Measurements from ENCODE around the gene NCSTN. TPM values are rescaled to one million over a fixed set of nuclear protein-coding genes. Genes with fewer than 3 reads are reported as not detected.
A peak's percentile ranks its signal among the peaks of the same experiment; 100 is the strongest.

The NCSTN gene
- total and polyA plus RNA-seq, 2 experiments from 2014 or later: 90.3 to 120 TPM

DNA sequence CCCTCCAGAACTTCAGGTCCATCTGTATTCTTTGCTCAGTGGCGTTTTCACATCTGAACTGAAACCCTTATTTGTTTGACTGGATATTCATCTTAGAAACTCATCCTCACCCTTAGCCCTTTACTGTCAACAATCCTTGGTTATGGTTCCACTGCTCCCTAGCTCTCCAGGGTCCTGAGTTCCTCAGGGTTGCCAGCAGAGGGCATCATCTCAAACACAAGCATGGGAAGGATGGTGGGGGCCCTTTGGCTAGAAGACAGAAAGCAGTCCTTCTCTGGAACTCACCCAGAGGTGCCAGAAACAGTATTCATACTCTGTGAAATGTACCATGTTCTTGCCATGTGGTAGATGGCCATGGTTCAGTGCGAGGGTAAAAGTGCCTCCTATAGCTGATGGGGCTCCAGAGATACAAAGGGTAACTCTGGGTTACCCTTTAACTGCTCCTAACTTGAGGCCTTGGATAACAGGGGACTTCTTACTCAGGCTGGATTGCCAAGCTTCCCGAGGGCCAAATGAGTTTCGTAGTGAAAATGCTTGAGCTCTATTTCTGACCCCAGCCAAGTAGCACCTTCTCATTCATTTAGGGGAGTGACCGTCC is 11.3 kb downstream of the NCSTN start:
- TF ChIP-seq EZH2phosphoT487 (IDR thresholded peaks at IDR 0.05; ENCODE audit: low read depth, severe bottlenecking, unreplicated experiment): no peak
- TF ChIP-seq EZH2 (IDR thresholded peaks at IDR 0.05; ENCODE audit: borderline replicate concordance): no peak
- TF ChIP-seq, protein P1, sequence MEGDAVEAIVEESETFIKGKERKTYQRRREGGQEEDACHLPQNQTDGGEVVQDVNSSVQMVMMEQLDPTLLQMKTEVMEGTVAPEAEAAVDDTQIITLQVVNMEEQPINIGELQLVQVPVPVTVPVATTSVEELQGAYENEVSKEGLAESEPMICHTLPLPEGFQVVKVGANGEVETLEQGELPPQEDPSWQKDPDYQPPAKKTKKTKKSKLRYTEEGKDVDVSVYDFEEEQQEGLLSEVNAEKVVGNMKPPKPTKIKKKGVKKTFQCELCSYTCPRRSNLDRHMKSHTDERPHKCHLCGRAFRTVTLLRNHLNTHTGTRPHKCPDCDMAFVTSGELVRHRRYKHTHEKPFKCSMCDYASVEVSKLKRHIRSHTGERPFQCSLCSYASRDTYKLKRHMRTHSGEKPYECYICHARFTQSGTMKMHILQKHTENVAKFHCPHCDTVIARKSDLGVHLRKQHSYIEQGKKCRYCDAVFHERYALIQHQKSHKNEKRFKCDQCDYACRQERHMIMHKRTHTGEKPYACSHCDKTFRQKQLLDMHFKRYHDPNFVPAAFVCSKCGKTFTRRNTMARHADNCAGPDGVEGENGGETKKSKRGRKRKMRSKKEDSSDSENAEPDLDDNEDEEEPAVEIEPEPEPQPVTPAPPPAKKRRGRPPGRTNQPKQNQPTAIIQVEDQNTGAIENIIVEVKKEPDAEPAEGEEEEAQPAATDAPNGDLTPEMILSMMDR (IDR thresholded peaks at IDR 0.05; ENCODE audit: poor library complexity): peak; percentile 42
- no peaks in the 10 kb centered on the region for H3K9me2 ChIP-seq (replicated peaks; ENCODE audit: insufficient read depth)
- no peaks in the 10 kb centered on the region for H3K79me2 ChIP-seq
- H3K36me3 ChIP-seq (replicated peaks; ENCODE audit: insufficient read depth, low read depth): no peaks in the 10 kb centered on the region
- no peak overlapping the region for H3K4me3 ChIP-seq
- DNase-seq (ENCODE audit: low spot score): peak; percentile 38
- H3K4me1 ChIP-seq (ENCODE audit: insufficient read depth): no peaks in the 10 kb centered on the region
- no peaks in the 10 kb centered on the region for H3K27me3 ChIP-seq
- no peak overlapping the region for H3K4me2 ChIP-seq
- no peaks in the 10 kb centered on the region for H4K20me1 ChIP-seq (ENCODE audit: insufficient read depth, poor library complexity, severe bottlenecking)
- H3K9me3 ChIP-seq (ENCODE audit: low read depth): no peaks in the 10 kb centered on the region
- 81% methylated on average over 5 of the region's 5 CpGs for WGBS (ENCODE audit: low lambda C conversion rate, missing lambda C conversion rate)
- no peak overlapping the region for H2AFZ ChIP-seq
- no peak overlapping the region for H3K27ac ChIP-seq

DNA sequence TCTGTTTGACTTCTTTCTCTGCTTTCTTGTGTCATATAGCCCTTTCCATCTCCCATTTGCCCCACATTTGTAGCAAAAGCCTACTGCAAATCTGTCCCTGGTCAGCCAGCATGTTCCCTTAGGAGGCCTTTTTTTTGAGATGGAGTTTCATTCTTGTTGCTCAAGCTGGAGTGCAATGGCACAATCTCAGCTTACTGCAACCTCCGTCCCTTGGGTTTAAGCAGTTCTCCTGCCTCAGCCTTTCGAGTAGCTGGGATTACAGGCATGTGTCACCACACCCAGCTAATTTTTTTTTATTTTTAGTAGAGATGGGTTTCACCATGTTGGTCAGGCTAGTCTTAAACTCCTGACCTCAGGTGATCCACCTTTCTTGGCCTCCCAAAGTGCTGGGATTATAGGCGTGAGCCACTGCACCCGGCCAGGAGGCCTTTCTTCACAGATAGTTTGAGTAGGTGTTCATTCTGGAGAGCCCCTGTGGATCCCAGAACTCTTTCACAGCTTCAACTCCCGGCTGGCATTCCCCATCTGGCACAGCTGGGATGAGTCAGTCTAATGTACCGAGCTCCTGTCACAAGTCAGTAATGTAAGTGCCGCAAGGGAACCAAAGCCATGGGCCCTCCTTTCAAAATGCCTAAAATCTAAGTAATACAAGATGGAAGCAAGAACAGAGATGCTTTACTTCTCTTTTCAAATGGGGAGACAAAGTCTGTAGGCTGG is 14.3 kb downstream of the NCSTN start:
- Histone ChIP-seq H3K4me1 (ENCODE audit: insufficient read depth) (no peaks in the 10 kb centered on the region), H2AFZ (no peak overlapping the region), H3K27ac (no peak overlapping the region), H3K9me3 (ENCODE audit: low read depth) (no peaks in the 10 kb centered on the region), H3K4me3 (no peak overlapping the region), H3K9me2 (replicated peaks; ENCODE audit: insufficient read depth) (no peaks in the 10 kb centered on the region), H3K4me2 (no peak overlapping the region), H3K27me3 (no peaks in the 10 kb centered on the region), H3K36me3 (replicated peaks; ENCODE audit: insufficient read depth, low read depth) (no peaks in the 10 kb centered on the region), H3K79me2 (no peaks in the 10 kb centered on the region), H4K20me1 (ENCODE audit: insufficient read depth, poor library complexity, severe bottlenecking) (no peaks in the 10 kb centered on the region)
- WGBS (ENCODE audit: low lambda C conversion rate, missing lambda C conversion rate): 90% methylated on average over 7 of the region's 7 CpGs
- no peak for DNase-seq (ENCODE audit: low spot score)
- TF ChIP-seq, protein P1 (IDR thresholded peaks at IDR 0.05; ENCODE audit: poor library complexity): no peak
- TF ChIP-seq EZH2 (IDR thresholded peaks at IDR 0.05; ENCODE audit: borderline replicate concordance) (no peak), EZH2phosphoT487 (IDR thresholded peaks at IDR 0.05; ENCODE audit: low read depth, severe bottlenecking, unreplicated experiment) (no peak)

DNA sequence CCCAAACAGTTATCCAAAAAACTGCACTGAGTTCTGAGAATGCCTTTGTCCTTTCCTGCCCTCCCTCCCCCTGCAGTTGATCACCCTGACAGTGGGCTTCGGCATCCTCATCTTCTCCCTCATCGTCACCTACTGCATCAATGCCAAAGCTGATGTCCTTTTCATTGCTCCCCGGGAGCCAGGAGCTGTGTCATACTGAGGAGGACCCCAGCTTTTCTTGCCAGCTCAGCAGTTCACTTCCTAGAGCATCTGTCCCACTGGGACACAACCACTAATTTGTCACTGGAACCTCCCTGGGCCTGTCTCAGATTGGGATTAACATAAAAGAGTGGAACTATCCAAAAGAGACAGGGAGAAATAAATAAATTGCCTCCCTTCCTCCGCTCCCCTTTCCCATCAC is 14.9 kb downstream of the NCSTN start:
- H3K4me3 ChIP-seq: no peak overlapping the region
- H3K27me3 ChIP-seq: no peaks in the 10 kb centered on the region
- H3K9me2 ChIP-seq (replicated peaks; ENCODE audit: insufficient read depth): no peaks in the 10 kb centered on the region
- no peaks in the 10 kb centered on the region for H3K79me2 ChIP-seq
- TF ChIP-seq, protein P1 (IDR thresholded peaks at IDR 0.05; ENCODE audit: poor library complexity): no peak
- TF ChIP-seq EZH2phosphoT487 (IDR thresholded peaks at IDR 0.05; ENCODE audit: low read depth, severe bottlenecking, unreplicated experiment) (no peak), EZH2 (IDR thresholded peaks at IDR 0.05; ENCODE audit: borderline replicate concordance) (no peak)
- H3K36me3 ChIP-seq (replicated peaks; ENCODE audit: insufficient read depth, low read depth): no peaks in the 10 kb centered on the region
- H3K9me3 ChIP-seq (ENCODE audit: low read depth): no peaks in the 10 kb centered on the region
- no peaks in the 10 kb centered on the region for H4K20me1 ChIP-seq (ENCODE audit: insufficient read depth, poor library complexity, severe bottlenecking)
- WGBS (ENCODE audit: low lambda C conversion rate, missing lambda C conversion rate): 91% methylated on average over 4 of the region's 4 CpGs
- H3K4me1 ChIP-seq (ENCODE audit: insufficient read depth): no peaks in the 10 kb centered on the region
- no peak for DNase-seq (ENCODE audit: low spot score)
- H3K27ac ChIP-seq: no peak overlapping the region
- no peak overlapping the region for H2AFZ ChIP-seq
- no peak overlapping the region for H3K4me2 ChIP-seq

Measured in hepatocyte (in vitro differentiated cells).